ENCODE data around the gene ZNF296.

GRCh38 chr19:45023048-45023447 lies 53.2 kb downstream of the ZNF296 start:
- TF ChIP-seq CTCF (IDR thresholded peaks at IDR 0.05), result no peak
- TF ChIP-seq EZH2 (IDR thresholded peaks at IDR 0.05), result no peak

All from neural progenitor cell (in vitro differentiated cells).